ENCODE results near the gene MAST4.

GRCh38 chr5:67028371-67028770, 432.2 kb downstream of the MAST4 start:
- TF ChIP-seq POLR2AphosphoS5 (IDR thresholded peaks at IDR 0.05; ENCODE audit: borderline replicate concordance, low read depth, low read length) = no peak
- no peak for TF ChIP-seq EZH2 (IDR thresholded peaks at IDR 0.05)
- no peak for TF ChIP-seq FOXP2 (optimal IDR thresholded peaks at IDR 0.05; ENCODE audit: control extremely low read depth, extremely low read length, insufficient read depth)

All from SK-N-MC (cell line).